ENCODE results near the gene SRA1. TPM values are rescaled to one million over a fixed set of nuclear protein-coding genes. Genes with fewer than 3 reads are reported as not detected.

Gene SRA1
- total RNA-seq, 1 donor from 2014 or later = 16.9 TPM

DNA sequence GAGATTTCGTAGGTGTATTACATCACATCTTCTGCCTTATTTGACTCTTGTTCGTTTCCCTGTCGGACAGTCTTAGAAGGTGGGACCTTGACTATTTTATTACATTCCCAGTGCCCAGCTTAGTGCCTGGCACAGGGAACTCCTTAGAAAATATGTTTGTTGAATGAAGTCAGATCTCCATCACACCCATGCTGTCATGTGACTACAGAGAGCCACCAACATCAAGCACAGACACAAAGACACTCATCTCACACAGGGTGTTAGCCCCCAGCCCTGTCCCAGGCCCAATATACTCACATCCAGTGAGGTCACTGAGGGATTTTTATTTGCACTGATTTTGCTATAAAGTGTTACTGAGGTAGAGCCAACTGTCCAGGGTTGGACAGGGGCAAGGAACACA, 692 bp upstream of the SRA1 start:
- H3K36me3 Mint-ChIP-seq = peaks cover 15% of the 10 kb centered on the region
- peak overlapping the region; percentile 84 for H3K4me3 ChIP-seq
- peak overlapping the region; percentile 35 for H3K27ac ChIP-seq
- H3K4me1 Mint-ChIP-seq = peaks cover 26% of the 10 kb centered on the region
- no peaks in the 10 kb centered on the region for H3K27me3 ChIP-seq
- H3K4me1 ChIP-seq = peaks cover 12% of the 10 kb centered on the region
- H3K9me3 ChIP-seq (ENCODE audit: low read depth) = no peaks in the 10 kb centered on the region
- no peak for DNase-seq (ENCODE audit: low spot score)
- peak overlapping the region; percentile 93 for H3K4me3 Mint-ChIP-seq
- H3K27ac Mint-ChIP-seq = peak overlapping the region; percentile 82
- H3K9ac ChIP-seq = no peak overlapping the region
- H3K79me2 ChIP-seq (ENCODE audit: low read depth) = peaks cover 41% of the 10 kb centered on the region
- H3K27me3 Mint-ChIP-seq (ENCODE audit: insufficient read depth, low read depth) = peaks cover 4% of the 10 kb centered on the region
- TF ChIP-seq CTCF (IDR thresholded peaks at IDR 0.05) = no peak
- no peak for TF ChIP-seq EZH2phosphoT487 (IDR thresholded peaks at IDR 0.05)
- TF ChIP-seq EZH2 (IDR thresholded peaks at IDR 0.05) = no peak
- H2AFZ ChIP-seq (replicated peaks) = peak overlapping the region; percentile 35
- H4K20me1 ChIP-seq (ENCODE audit: low read depth) = peaks cover 7% of the 10 kb centered on the region
- H3K4me2 ChIP-seq = peak overlapping the region; percentile 93
- peaks cover 7% of the 10 kb centered on the region for H3F3A ChIP-seq (ENCODE audit: low read depth)
- H3K9me3 Mint-ChIP-seq = no peaks in the 10 kb centered on the region
- no peaks in the 10 kb centered on the region for H3K36me3 ChIP-seq

DNA sequence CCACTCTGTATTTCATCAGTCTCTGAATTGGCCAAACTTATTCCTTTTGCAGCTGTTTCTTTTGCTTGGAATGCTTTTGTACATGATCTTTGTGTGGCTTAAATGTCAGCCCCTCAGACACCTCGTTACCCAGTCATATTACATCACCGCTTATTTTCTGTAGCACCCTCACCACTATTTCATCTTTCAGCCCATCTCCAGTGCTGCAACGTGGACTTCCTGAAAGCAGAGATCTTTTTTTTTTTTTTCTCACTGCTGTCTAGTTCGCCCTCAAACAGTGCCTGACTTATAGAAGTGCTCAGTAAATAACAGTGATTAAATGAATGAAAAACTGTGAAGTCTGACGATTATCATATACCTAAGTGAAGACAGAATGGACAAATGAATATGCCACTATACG, 835 bp downstream of the SRA1 start:
- H3K4me1 ChIP-seq = peaks cover 12% of the 10 kb centered on the region
- H3K27ac Mint-ChIP-seq = peak overlapping the region; percentile 26
- H3K27me3 Mint-ChIP-seq (ENCODE audit: insufficient read depth, low read depth) = peaks cover 4% of the 10 kb centered on the region
- H3K4me3 Mint-ChIP-seq = peak overlapping the region; percentile 93
- H3K36me3 ChIP-seq = no peaks in the 10 kb centered on the region
- H3K9ac ChIP-seq = peak overlapping the region; percentile 77
- H3K4me2 ChIP-seq = peak overlapping the region; percentile 93
- no peak for DNase-seq (ENCODE audit: low spot score)
- H3K9me3 ChIP-seq (ENCODE audit: low read depth) = no peaks in the 10 kb centered on the region
- H3K4me3 ChIP-seq = peak overlapping the region; percentile 84
- TF ChIP-seq EZH2 (IDR thresholded peaks at IDR 0.05) (no peak), EZH2phosphoT487 (IDR thresholded peaks at IDR 0.05) (no peak), CTCF (IDR thresholded peaks at IDR 0.05) (no peak)
- H3K27me3 ChIP-seq = no peaks in the 10 kb centered on the region
- H3F3A ChIP-seq (ENCODE audit: low read depth) = peaks cover 7% of the 10 kb centered on the region
- H3K4me1 Mint-ChIP-seq = peaks cover 20% of the 10 kb centered on the region
- H3K9me3 Mint-ChIP-seq = no peaks in the 10 kb centered on the region
- H3K27ac ChIP-seq = no peak overlapping the region
- peaks cover 17% of the 10 kb centered on the region for H3K36me3 Mint-ChIP-seq
- H4K20me1 ChIP-seq (ENCODE audit: low read depth) = peaks cover 14% of the 10 kb centered on the region
- H2AFZ ChIP-seq (replicated peaks) = no peak overlapping the region
- H3K79me2 ChIP-seq (ENCODE audit: low read depth) = peaks cover 46% of the 10 kb centered on the region

DNA sequence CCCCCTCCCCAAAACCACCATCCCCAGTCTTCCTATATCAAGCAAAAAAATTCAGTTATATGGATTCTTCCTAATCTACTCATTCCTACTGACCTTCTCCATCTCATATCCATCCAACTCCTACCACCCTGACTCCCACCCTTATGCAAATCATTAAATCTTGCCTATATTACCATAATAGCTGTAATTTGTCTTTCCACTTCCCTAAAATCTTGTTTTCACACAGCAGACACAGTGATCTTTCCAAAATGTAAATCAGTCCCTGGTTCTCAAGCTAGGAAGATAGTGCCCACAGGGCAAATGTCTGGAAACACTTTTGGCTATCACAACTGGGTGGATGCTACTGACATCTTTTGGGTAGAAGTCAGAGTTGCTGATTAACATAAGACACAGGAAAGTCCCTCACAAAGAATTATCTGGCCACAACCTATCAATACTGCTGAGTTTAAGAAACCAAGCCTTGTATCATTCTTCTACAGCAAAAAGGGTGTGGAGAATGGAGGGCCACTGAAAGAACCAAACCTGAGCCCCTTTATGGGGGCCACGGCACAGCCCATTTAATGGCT, 1.4 kb downstream of the SRA1 start:
- H3K9ac ChIP-seq = peak overlapping the region; percentile 77
- peak overlapping the region; percentile 84 for H3K4me3 ChIP-seq
- H3K27me3 ChIP-seq = no peaks in the 10 kb centered on the region
- H3K36me3 Mint-ChIP-seq = peaks cover 19% of the 10 kb centered on the region
- H3K27ac Mint-ChIP-seq = no peak overlapping the region
- H3K9me3 Mint-ChIP-seq = no peaks in the 10 kb centered on the region
- no peaks in the 10 kb centered on the region for H3K36me3 ChIP-seq
- peaks cover 14% of the 10 kb centered on the region for H4K20me1 ChIP-seq (ENCODE audit: low read depth)
- H3K27me3 Mint-ChIP-seq (ENCODE audit: insufficient read depth, low read depth) = peaks cover 4% of the 10 kb centered on the region
- peak overlapping the region; percentile 93 for H3K4me3 Mint-ChIP-seq
- H3F3A ChIP-seq (ENCODE audit: low read depth) = peaks cover 7% of the 10 kb centered on the region
- no peak for TF ChIP-seq EZH2phosphoT487 (IDR thresholded peaks at IDR 0.05)
- no peak for TF ChIP-seq EZH2 (IDR thresholded peaks at IDR 0.05)
- no peak for TF ChIP-seq CTCF (IDR thresholded peaks at IDR 0.05)
- H2AFZ ChIP-seq (replicated peaks) = no peak overlapping the region
- H3K4me1 ChIP-seq = peaks cover 12% of the 10 kb centered on the region
- H3K9me3 ChIP-seq (ENCODE audit: low read depth) = no peaks in the 10 kb centered on the region
- peak overlapping the region; percentile 93 for H3K4me2 ChIP-seq
- peaks cover 46% of the 10 kb centered on the region for H3K79me2 ChIP-seq (ENCODE audit: low read depth)
- H3K27ac ChIP-seq = no peak overlapping the region
- H3K4me1 Mint-ChIP-seq = peaks cover 20% of the 10 kb centered on the region
- no peak for DNase-seq (ENCODE audit: low spot score)

Data from neural progenitor cell (in vitro differentiated cells).